GM11168 (cell line): ENCODE data around the gene BUD23.
"Not testable (repeated sequence)": the region's sequence is repeated elsewhere in the genome, so short reads cannot be mapped to it uniquely, and the experiment has no call there.

Experiments
- in situ Hi-C: fragments of 300-500 bp; cut with MboI; formaldehyde crosslinking; loops from one replicate; pipeline ENCODE4 v1.12.0; 2022; ENCODE audit warnings: low sequenced_read_pairs; ENCODE audit not compliant: unreplicated experiment

The BUD23 gene

GRCh38 chr7:73699370-73700068 is 16.1 kb downstream of the BUD23 start:
- in situ Hi-C loops, result no loop called here

GRCh38 chr7:73700069-73700423 is 16.6 kb downstream of the BUD23 start:
- in situ Hi-C loops, result no loop called here

- in situ Hi-C loops, result no loop called here
These were observed 17.3 kb downstream of the BUD23 start for GRCh38 chr7:73700581-73701134.

GRCh38 chr7:73701357-73701995 is 18.1 kb downstream of the BUD23 start:
- in situ Hi-C loops, result no loop called here

- in situ Hi-C loops, result no loop called here
These were observed 18.8 kb downstream of the BUD23 start for GRCh38 chr7:73702226-73702625.

GRCh38 chr7:73702665-73703064 is 19.3 kb downstream of the BUD23 start:
- in situ Hi-C loops, result no loop called here

- in situ Hi-C loops, result no loop called here
These were observed 19.8 kb downstream of the BUD23 start for GRCh38 chr7:73703225-73703624.

- in situ Hi-C loops, result no loop called here
These were observed 20.6 kb downstream of the BUD23 start for GRCh38 chr7:73703757-73704639.

- in situ Hi-C loops, result no loop called here
These were observed 21.5 kb downstream of the BUD23 start for GRCh38 chr7:73704640-73705550.

GRCh38 chr7:73705551-73705920 is 22.1 kb downstream of the BUD23 start:
- in situ Hi-C loops, result no loop called here

- in situ Hi-C loops, result no loop called here
These were observed 23.0 kb downstream of the BUD23 start for GRCh38 chr7:73706126-73707044.

- in situ Hi-C loops, result no loop called here
These were observed 23.7 kb downstream of the BUD23 start for GRCh38 chr7:73707045-73707631.

- in situ Hi-C loops, result no loop called here
These were observed 25.7 kb downstream of the BUD23 start for GRCh38 chr7:73708961-73709549.

- in situ Hi-C loops, result no loop called here
These were observed 29.4 kb downstream of the BUD23 start for GRCh38 chr7:73712773-73713172.

- in situ Hi-C loops, result not testable (repeated sequence)
These were observed 29.9 kb downstream of the BUD23 start for GRCh38 chr7:73713319-73713718.

- in situ Hi-C loops, result no loop called here
These were observed 32.4 kb downstream of the BUD23 start for GRCh38 chr7:73715648-73716317.

GRCh38 chr7:73716318-73716890 is 33.0 kb downstream of the BUD23 start:
- in situ Hi-C loops, result no loop called here
